ENCODE measurements around the gene HSPA8. TPM values are rescaled to one million over a fixed set of nuclear protein-coding genes. Genes with fewer than 3 reads are reported as not detected.

Gene HSPA8
- total RNA-seq, 4 donors from 2014 or later = 976 to 1,475 (median 1,128) TPM

DNA sequence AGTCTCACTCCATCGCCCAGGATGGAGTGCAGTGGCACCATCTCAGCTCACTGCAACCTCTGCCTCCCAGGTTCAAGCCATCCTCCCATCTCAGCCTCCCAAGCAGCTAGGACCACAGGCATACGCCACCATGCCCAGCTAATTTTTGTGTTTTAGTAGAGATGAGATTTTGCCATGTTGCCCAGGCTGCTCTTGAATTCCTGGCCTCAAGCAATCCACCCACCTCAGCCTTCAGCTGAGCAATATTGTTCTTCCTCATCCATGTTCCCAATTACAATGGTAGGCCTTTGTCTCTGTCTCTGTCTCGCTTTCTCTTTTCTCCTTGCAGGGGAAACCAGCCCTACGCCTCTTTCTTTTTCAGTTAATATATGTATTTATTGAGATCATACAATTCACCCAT, 10.3 kb downstream of the HSPA8 start:
- WGBS, 2 donors (ENCODE audit: low coverage in 1 of 2) = 89 to 95% methylated on average over 4 of the region's 4 CpGs
- no peak overlapping the region for H3K27ac ChIP-seq

DNA sequence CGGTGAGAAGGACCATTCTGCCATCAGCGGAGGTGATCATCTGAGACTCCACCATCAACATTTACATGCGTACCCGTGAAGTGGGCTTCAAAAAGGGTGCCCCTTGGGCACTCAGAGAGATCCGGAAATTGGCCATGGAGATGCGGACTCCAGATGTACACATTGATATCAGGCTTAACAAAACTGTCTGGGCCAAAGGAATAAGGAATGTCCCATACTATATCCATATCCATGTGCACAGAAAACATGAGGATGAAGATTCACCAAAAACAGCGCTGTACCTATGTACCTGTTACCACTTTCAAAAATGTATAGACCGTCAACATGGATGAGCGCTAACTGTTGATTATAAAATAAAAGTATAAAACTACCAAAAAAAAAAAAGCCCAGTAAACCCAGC, 10.8 kb downstream of the HSPA8 start:
- H3K27ac ChIP-seq = no peak overlapping the region
- 85 to 94% methylated on average over 4 to 9 of the region's 9 CpGs for WGBS, 2 donors (ENCODE audit: low coverage in 1 of 2)

More for the DNA sequence above, 10.3 kb downstream of the HSPA8 start:
- ATAC-seq = no peak
- H3K36me3 ChIP-seq = peaks cover 0 to 40% of the 10 kb centered on the region in 2 donors
- H3K27me3 ChIP-seq = no peaks in the 10 kb centered on the region
- TF ChIP-seq POLR2A (IDR thresholded peaks at IDR 0.05) = no peak
- no peak for TF ChIP-seq POLR2AphosphoS5 (IDR thresholded peaks at IDR 0.05)
- TF ChIP-seq EP300 (IDR thresholded peaks at IDR 0.05) = no peak
- TF ChIP-seq, protein P1, sequence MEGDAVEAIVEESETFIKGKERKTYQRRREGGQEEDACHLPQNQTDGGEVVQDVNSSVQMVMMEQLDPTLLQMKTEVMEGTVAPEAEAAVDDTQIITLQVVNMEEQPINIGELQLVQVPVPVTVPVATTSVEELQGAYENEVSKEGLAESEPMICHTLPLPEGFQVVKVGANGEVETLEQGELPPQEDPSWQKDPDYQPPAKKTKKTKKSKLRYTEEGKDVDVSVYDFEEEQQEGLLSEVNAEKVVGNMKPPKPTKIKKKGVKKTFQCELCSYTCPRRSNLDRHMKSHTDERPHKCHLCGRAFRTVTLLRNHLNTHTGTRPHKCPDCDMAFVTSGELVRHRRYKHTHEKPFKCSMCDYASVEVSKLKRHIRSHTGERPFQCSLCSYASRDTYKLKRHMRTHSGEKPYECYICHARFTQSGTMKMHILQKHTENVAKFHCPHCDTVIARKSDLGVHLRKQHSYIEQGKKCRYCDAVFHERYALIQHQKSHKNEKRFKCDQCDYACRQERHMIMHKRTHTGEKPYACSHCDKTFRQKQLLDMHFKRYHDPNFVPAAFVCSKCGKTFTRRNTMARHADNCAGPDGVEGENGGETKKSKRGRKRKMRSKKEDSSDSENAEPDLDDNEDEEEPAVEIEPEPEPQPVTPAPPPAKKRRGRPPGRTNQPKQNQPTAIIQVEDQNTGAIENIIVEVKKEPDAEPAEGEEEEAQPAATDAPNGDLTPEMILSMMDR (IDR thresholded peaks at IDR 0.05) = no peak
- H3K9me3 ChIP-seq = no peaks in the 10 kb centered on the region
- H3K4me3 ChIP-seq = no peak overlapping the region
- H3K4me1 ChIP-seq = peaks cover 0 to 28% (median 6%) of the 10 kb centered on the region in 3 donors

DNA sequence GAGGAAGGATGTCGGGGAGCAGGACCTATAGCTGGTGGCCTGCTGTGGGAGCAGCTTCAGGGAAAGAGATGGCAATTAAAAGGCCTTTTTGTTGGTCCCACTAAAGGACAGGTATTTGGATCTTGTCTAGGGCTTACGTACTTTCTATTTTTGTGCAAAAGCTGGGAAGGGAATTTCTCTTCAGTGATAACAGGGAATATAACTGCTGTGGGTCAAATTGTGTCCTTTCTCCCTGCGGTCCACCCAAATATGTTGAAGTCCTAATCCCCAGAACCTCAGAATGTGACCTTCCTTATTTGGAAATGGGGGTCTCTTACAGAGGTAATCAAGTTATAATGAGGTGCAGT, 14.0 kb downstream of the HSPA8 start:
- Histone ChIP-seq H3K9me3 (no peaks in the 10 kb centered on the region), H3K27ac (no peak overlapping the region), H3K4me3 (no peak overlapping the region), H3K36me3 (peaks cover 0 to 7% of the 10 kb centered on the region in 2 donors), H3K27me3 (no peaks in the 10 kb centered on the region), H3K4me1 (no peaks in the 10 kb centered on the region)
- 90 to 100% methylated on average over 1 to 3 of the region's 3 CpGs for WGBS, 2 donors (ENCODE audit: low coverage in 1 of 2)
- TF ChIP-seq, protein P1 (IDR thresholded peaks at IDR 0.05) = no peak
- TF ChIP-seq POLR2A (IDR thresholded peaks at IDR 0.05) (no peak), EP300 (IDR thresholded peaks at IDR 0.05) (no peak), POLR2AphosphoS5 (IDR thresholded peaks at IDR 0.05) (no peak)
- ATAC-seq = no peak

More for the DNA sequence above, 10.8 kb downstream of the HSPA8 start:
- Histone ChIP-seq H3K4me1 (peaks cover 0 to 23% (median under 1%) of the 10 kb centered on the region in 3 donors), H3K4me3 (no peak overlapping the region), H3K27me3 (no peaks in the 10 kb centered on the region), H3K9me3 (no peaks in the 10 kb centered on the region), H3K36me3 (peaks cover 0 to 35% of the 10 kb centered on the region in 2 donors)
- TF ChIP-seq POLR2AphosphoS5 (IDR thresholded peaks at IDR 0.05) (no peak), POLR2A (IDR thresholded peaks at IDR 0.05) (no peak), EP300 (IDR thresholded peaks at IDR 0.05) (no peak)
- TF ChIP-seq, protein P1 (IDR thresholded peaks at IDR 0.05) = no peak
- ATAC-seq = no peak

DNA sequence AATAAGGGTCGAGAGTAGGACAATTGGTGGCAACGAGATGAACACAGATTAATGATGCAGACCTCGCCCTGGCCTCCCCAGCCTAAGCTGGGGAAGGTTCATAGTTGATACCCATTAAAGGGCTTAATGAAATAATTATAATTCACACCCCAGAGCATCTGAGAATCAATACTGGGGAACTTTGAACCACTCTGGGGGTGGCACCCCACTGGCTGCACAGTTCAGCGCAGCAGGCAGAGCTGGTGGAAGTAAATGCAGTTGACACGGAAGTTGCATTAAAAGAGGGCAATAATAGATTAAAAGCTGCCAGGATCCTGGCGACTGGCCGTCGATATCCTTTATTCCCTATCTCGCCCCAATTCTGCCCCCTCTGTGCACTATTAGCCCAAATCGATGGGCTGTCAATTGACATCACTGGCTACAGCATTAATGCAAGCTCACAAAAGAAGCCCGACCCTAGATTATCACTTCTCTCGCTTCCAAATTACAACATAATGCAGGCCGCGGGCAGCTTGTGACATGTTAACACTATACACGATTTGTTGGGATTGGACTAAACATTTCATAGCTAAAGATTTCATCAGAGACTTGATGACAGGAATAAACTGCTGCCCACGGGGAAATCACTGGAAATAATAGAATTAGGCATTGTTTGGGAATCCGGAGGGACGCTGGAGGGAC, 14.5 kb downstream of the HSPA8 start:
- WGBS, 2 donors (ENCODE audit: low coverage in 1 of 2) = 80 to 83% methylated on average over 6 to 16 of the region's 18 CpGs
- H3K9me3 ChIP-seq = no peaks in the 10 kb centered on the region
- H3K36me3 ChIP-seq = peaks cover 0 to 2% of the 10 kb centered on the region in 2 donors
- H3K4me3 ChIP-seq = no peak overlapping the region
- H3K4me1 ChIP-seq = no peaks in the 10 kb centered on the region
- no peak for TF ChIP-seq POLR2A (IDR thresholded peaks at IDR 0.05)
- no peak for TF ChIP-seq EP300 (IDR thresholded peaks at IDR 0.05)
- TF ChIP-seq, protein P1 (IDR thresholded peaks at IDR 0.05) = no peak
- no peak for TF ChIP-seq POLR2AphosphoS5 (IDR thresholded peaks at IDR 0.05)
- ATAC-seq = no peak
- peak overlapping the region in 1 of 4 donors; percentile 22 for H3K27ac ChIP-seq
- H3K27me3 ChIP-seq = no peaks in the 10 kb centered on the region

All from gastroesophageal sphincter (tissue), 4 donors.